HG03469 (cell line): Measurements from ENCODE around the gene C4B.
"Not testable (repeated sequence)": the region's sequence is repeated elsewhere in the genome, so short reads cannot be mapped to it uniquely, and the experiment has no call there.

ENCODE experiments used
- ATAC-seq: cut with Tn5 transposase; IDR thresholded peaks from one replicate; pipeline ENCODE4 v1.9.1; 2021; ENCODE audit warnings: mild to moderate bottlenecking, moderate library complexity, moderate number of reproducible peaks; ENCODE audit not compliant: unreplicated experiment

The C4B gene

DNA sequence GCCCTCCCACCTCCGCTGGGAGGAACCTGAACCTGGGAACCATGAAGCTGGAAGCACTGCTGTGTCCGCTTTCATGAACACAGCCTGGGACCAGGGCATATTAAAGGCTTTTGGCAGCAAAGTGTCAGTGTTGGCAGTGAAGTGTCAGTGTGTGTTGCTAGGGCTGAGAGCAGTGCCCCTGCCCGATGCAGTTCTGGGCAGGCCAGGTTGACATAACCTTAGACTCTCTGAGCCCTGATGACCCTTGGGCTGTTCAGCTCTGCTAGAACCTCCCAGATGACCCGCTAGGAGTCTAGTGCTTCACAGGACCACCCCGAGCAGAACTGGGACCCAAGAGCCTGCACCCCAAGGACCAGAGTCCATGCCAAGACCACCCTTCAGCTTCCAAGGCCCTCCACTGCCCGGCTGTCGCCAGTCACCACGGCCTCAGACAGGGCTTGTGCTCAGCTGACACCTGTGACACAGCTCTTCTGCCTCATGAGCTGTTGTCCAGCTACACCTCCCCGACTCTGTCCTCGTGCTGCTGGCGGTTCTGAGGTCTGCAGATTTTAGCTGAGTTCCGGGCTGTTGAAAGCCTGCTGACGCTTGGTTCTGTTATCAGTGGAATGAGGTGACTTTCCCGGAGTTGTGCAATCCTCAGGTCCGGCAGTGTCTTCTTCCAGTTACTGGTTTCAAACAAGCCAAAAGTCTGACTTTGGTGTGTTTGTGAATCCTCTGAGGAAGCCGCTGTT is 20.9 kb downstream of the C4B start:
- not testable (repeated sequence) for ATAC-seq

DNA sequence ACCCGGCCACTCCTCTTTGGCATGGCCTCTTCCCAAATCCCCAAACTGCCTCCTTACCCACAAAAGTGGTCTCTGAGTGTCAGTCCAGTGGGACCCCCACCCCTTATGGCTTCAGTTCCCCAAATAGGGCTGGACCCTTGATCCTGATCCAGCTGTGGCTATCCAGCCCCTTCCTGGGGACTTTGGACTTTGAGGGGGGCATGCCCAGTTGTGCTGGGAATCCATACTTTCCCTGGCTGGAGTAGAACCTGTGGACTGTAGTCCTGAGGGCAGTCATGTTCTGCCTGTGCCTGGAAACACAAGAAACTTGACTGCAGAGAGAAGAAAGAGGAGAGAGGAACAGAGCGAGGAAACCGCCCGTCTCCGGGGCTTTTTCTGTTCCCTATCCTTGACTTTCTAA is 22.5 kb downstream of the C4B start:
- ATAC-seq, result not testable (repeated sequence)

DNA sequence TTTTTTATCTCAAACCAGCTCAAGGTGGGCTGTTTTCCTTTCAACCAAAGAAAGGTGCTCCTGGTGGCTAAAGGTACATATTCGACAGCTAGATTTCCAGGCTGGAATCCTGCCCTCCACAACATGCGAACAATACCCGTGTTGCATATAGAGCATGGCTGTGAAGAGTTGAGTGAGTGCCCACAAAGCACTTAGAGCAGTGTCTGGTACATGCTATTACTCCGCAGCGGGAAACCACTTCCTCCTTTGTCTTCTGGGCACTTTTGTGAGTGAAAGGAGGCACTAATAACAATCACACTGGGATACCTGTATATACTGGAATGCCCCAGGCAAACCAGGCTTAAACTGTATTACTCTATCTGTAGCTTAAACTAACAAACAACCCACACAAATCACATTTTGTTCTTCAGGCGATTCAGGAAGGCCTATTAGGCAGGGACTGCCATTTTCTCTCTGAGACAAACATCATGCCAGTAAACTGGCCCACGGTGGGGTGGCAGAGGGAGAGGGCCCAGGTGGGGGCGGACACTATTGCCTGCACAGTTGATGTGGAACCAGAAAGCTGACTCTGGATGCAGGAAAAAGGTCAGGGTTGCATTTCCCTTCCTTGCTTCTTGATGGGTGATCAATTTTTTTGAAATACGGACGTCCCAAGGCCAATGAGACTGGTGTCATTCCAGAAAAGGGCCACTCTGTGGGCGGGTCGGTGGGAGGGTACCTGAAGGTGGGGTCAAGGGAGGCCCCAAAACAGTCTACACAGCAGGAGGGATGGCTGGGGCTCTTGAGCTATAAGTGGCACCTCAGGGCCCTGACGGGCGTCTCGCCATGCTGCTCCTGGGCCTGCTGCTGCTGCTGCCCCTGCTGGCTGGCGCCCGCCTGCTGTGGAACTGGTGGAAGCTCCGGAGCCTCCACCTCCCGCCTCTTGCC is 23.3 kb downstream of the C4B start, which contains the start of gene CYP21A2:
CYP21A2 (plus strand) TSS at position 818 of the 927 bp plus-strand sequence; CDS start at position 826, 8 bp downstream.
- ATAC-seq, result not testable (repeated sequence)

DNA sequence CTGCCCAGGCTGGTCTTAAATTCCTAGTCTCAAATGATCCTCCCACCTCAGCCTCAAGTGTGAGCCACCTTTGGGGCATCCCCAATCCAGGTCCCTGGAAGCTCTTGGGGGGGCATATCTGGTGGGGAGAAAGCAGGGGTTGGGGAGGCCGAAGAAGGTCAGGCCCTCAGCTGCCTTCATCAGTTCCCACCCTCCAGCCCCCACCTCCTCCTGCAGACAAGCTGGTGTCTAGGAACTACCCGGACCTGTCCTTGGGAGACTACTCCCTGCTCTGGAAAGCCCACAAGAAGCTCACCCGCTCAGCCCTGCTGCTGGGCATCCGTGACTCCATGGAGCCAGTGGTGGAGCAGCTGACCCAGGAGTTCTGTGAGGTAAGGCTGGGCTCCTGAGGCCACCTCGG is 24.3 kb downstream of the C4B start:
- ATAC-seq, result not testable (repeated sequence)

DNA sequence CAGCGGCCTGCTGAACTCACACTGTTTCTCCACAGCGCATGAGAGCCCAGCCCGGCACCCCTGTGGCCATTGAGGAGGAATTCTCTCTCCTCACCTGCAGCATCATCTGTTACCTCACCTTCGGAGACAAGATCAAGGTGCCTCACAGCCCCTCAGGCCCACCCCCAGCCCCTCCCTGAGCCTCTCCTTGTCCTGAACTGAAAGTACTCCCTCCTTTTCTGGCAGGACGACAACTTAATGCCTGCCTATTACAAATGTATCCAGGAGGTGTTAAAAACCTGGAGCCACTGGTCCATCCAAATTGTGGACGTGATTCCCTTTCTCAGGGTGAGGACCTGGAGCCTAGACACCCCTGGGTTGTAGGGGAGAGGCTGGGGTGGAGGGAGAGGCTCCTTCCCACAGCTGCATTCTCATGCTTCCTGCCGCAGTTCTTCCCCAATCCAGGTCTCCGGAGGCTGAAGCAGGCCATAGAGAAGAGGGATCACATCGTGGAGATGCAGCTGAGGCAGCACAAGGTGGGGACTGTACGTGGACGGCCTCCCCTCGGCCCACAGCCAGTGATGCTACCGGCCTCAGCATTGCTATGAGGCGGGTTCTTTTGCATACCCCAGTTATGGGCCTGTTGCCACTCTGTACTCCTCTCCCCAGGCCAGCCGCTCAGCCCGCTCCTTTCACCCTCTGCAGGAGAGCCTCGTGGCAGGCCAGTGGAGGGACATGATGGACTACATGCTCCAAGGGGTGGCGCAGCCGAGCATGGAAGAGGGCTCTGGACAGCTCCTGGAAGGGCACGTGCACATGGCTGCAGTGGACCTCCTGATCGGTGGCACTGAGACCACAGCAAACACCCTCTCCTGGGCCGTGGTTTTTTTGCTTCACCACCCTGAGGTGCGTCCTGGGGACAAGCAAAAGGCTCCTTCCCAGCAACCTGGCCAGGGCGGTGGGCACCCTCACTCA is 25.0 kb downstream of the C4B start:
- ATAC-seq, result not testable (repeated sequence)

DNA sequence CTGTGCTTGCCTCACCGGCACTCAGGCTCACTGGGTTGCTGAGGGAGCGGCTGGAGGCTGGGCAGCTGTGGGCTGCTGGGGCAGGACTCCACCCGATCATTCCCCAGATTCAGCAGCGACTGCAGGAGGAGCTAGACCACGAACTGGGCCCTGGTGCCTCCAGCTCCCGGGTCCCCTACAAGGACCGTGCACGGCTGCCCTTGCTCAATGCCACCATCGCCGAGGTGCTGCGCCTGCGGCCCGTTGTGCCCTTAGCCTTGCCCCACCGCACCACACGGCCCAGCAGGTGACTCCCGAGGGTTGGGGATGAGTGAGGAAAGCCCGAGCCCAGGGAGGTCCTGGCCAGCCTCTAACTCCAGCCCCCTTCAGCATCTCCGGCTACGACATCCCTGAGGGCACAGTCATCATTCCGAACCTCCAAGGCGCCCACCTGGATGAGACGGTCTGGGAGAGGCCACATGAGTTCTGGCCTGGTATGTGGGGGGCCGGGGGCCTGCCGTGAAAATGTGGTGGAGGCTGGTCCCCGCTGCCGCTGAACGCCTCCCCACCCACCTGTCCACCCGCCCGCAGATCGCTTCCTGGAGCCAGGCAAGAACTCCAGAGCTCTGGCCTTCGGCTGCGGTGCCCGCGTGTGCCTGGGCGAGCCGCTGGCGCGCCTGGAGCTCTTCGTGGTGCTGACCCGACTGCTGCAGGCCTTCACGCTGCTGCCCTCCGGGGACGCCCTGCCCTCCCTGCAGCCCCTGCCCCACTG is 25.9 kb downstream of the C4B start:
- ATAC-seq, result not testable (repeated sequence)

DNA sequence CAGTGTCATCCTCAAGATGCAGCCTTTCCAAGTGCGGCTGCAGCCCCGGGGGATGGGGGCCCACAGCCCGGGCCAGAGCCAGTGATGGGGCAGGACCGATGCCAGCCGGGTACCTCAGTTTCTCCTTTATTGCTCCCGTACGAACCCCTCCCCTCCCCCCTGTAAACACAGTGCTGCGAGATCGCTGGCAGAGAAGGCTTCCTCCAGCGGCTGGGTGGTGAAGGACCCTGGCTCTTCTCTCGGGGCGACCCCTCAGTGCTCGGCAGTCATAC is 26.4 kb downstream of the C4B start:
- ATAC-seq, result not testable (repeated sequence)

DNA sequence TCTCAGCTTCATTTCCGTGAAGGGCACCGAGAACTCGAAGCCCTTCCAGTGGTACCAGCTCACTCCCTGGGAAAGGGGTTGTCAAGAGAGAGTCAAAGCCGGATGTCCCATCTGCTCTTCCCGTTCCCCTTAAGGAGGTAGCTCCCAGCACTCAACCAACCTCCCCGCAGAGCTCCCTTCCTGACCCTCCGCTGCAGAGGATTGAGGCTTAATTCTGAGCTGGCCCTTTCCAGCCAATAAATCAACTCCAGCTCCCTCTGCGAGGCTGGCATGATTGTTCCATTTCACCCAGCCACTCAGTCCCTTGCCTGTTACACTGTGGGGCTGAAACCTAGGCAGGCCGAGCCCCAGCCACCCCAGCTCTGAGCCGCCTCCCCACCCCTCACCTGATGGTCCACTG is 26.8 kb downstream of the C4B start:
- ATAC-seq, result not testable (repeated sequence)

DNA sequence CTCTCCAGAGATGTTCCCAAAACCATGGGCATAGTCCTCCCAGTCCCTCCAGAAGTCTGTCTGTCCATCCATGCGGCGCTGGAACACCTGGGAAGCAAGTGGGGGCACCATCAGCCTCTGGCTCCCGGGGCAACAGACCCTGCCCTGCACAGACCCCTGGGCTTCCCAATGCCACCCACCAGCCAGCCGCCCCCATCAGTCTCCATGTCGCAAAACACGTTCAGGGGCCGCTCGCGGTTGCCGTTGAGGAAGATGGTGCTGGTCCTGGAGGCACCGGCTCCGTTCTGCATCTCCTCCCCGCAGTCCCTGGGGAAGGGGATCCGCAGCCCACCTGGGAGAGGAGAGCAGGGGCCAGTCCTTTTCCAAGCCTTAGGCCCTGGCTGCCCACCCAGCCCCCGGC is 27.7 kb downstream of the C4B start:
- not testable (repeated sequence) for ATAC-seq

DNA sequence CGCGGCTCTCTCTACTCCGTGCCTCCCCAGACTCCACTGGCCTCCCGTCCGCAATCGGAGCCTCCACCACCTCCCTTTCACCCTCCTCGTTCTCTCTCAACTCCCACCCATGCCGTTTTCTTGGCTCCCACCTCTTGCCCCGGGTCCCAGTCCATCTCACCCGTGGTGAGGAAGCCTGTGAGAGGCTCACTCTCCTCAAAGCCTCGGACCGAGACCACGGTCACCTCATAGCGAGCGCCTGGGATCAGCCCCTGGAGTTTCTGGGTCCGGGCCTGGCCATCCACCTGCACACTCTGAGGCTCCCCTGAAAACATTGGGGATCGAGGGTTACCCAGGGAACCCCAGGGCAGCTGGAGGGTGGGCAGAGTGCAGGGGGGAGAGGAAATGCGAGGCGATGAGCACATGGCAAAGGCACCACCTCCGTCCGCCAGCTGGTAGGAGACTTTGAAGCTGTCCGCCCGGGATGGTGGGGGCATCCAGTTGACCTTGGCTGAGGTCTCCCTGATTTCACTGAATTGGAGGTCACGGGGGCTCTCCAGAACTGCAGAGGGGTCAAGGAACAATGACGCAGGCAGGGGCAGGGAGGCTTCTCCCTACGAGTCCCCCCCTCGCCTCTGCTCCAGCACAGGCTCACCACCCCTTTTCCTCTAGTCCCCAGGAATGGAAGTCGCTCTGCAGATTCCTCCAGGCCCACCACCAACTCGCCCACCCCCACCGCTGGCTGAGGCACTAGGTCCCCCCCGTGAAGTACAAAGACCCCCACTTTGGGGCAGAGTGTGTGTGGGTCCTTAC is 29.2 kb downstream of the C4B start:
- not testable (repeated sequence) for ATAC-seq

DNA sequence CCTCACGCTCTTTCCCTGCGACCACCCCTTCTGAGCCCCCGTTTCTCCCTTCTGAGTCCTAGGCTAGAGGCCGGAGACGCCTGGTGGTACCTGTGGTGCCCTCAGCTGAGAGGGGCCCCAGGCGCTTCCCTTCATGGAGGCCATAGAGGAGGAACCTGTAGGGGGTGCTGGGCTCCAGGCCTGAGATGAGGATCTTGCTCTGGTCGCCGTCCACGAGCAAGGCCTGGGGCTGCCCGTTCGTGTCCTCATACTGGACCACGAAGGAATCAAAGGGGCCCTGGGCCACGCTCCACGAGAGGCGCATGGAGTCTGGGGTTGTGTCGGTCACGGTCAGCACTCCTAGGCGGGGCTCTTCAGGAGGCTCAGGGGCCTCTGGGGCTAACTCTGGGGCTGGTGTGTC is 30.3 kb downstream of the C4B start:
- not testable (repeated sequence) for ATAC-seq

DNA sequence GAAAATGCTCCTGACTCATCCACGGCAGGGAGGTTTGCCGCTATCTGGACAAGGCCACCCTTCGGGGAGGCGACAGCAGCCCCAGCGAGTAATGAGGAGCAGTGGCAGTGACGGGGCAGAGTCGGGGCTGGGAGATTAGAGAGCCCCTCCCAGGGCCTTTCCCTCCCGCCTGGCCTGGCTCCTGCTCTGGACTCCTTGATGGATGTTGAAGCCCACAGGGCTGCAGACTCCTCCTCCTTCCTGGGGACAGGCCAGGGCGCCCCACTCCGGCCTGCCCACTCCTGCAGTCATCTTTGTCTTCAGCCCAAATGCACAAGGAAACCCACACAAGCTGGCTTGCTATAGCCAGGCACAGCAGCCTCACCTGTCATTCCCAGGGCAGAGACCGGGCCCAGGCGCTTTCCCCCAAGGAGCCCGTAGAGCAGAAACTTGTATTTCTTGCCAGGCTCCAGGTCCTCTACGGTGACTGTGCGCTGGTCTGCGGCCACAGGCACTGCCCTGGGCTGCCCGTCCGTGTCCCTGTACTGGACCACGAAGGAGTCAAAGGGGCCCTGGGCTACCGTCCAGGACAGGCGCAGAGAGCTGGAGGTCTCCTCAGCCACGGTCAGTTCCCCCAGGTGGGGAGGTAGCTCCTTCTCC is 31.3 kb downstream of the C4B start:
- ATAC-seq, result no peak

DNA sequence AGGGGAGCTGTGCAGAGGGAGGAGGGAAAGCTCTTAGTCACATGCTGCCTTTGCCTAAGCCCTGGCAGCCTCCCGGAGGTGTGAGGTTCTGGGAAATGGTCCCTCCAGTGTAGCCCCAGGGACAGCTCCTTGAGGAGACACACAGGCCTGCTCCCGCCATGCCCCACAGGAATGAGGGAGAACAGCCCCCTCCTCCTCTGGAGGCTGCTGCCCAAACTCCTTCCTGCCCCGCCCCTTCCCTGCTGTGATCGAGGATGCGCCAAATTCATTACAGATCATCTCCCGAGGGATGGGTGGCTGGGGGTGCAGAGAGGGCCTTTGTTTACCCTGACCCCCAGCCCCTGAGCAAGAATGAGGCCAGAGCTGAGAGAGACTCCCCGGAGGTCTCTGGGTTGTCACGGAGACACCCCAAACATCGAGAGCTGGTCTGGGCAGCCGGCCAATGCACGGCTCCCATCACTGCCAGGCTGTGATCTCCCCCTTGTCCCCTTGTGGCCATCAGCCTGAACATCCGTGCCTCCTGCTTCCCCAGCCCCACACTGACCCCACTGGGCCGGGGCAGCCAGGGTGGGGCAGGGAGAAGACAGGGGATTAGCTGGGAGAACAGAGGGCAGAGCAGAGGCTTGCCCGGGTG is 32.0 kb downstream of the C4B start:
- no peak for ATAC-seq

DNA sequence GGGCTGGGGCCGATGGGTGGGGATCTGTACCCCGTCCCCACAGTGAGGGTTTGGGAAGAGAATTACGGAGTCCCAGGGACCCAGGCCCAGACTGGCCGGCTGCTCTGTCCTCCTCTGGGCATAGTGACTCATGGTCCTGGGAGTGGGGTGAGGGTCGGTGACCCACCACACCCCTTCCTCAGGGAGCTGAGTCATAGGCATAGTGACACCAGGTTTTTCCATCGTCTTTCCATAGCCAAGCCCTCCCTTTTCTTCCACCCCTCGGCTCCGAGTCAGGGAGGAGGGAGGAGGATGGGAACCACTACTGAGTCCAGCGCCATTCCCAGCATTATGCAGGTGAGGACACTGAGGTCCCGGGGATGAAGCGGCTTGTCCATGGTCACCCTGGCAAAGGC is 32.5 kb downstream of the C4B start:
- ATAC-seq, result no peak

DNA sequence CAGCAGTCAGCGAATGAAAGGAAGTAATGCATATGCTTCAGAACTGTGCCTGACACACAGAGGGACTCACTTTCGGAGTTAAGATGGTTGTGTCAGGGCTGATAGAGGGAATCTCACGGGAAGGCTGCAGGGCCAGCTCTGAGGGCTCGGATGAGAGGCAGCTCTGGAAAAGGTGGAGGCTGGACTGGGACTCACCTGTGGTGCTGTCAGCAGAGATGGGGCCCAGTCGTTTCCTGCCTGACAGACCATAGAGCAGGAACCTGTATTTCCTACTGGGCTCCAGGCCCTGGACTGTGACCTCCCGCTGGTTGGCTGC is 32.9 kb downstream of the C4B start:
- ATAC-seq, result no peak

DNA sequence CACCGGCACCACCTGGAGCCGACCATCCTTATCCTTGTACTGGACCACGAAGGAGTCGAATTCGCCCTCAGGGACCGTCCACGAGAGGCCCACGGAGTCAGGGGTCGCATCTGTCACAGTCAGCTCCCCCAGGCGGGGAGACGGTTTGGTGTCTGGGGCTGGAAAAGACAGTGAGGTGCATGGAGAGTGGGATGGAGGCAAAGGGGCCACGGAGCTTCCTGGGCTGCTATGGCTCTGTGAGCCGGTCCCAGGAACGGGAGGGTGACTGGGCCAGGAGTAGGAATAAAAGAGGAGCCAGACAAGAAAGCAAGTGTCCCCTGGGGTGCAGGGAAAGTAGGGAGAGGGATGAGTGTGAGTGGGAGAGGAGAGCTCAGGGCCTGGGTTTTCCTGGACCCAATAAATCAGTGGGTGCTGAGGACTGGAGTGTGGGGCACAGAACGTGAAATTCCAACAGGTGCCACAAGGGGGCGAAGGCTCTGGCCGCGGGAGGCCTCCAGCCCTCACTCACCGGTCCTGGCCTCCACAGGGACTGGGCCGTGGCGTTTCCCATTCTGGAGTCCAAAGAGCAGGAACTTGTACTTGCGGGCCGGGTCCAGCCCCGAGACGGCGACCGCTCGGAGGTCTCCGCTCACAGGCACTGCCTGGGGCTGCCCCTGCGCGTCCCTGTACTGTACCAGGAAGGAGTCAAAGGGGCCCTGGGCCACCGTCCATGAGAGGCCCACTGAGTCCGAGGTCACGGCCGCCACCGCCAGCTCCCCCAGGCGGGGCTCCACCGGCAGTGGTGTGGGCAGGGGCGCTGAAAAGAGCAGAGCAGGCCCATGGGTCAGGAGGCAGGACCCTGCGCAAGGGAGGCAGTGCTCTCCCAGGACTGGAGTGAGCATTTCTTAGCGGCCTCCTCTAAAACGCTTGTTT is 33.5 kb downstream of the C4B start:
- no peak for ATAC-seq

DNA sequence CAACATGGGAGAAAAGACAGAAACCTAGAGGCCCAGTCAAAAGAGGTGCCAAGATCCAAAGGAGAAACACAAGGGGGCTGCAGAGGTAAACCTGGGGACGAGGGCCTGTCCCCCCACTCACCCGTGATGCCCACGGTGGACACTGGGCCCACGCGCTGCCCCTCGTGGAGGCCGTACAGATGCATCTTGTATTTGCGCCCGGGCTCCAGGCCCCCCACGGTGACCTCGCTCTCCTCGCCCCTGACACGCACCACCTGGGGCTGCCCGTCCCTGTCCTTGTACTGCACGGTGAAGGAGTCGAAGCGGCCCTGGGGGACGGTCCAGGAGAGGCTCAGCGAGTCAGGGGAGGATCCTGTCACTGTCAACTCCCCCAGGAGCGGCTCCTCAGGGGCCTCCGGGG is 34.6 kb downstream of the C4B start:
- ATAC-seq, result not testable (repeated sequence)

DNA sequence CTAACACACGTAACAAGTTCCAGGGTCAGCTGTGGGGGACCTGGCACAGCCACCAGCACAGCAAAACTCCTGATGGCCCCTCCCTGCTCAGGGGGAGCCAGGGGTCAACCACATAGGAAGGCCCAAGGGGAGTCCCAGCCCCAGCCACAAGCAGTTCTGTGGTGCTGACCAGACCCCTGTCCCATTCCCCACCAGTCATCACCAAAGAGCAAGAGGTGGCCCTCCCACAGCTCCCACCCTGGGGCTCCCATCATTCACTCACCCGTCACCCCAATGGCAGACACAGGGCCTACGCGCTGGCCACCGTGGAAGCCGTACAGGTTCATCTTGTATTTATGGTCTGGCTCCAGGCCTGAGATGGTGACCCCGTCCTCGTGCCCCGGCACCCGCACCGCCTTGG is 35.1 kb downstream of the C4B start:
- not testable (repeated sequence) for ATAC-seq
